ENCODE data around the gene PTPRT. TPM values are rescaled to one million over a fixed set of nuclear protein-coding genes. Genes with fewer than 3 reads are reported as not detected.

PTPRT gene
- total and polyA plus RNA-seq, 2 of the 13 experiments (the other 11 are each of a cell fraction or from before 2014, with no cell fraction given): under 0.01 to 0.09 TPM

DNA sequence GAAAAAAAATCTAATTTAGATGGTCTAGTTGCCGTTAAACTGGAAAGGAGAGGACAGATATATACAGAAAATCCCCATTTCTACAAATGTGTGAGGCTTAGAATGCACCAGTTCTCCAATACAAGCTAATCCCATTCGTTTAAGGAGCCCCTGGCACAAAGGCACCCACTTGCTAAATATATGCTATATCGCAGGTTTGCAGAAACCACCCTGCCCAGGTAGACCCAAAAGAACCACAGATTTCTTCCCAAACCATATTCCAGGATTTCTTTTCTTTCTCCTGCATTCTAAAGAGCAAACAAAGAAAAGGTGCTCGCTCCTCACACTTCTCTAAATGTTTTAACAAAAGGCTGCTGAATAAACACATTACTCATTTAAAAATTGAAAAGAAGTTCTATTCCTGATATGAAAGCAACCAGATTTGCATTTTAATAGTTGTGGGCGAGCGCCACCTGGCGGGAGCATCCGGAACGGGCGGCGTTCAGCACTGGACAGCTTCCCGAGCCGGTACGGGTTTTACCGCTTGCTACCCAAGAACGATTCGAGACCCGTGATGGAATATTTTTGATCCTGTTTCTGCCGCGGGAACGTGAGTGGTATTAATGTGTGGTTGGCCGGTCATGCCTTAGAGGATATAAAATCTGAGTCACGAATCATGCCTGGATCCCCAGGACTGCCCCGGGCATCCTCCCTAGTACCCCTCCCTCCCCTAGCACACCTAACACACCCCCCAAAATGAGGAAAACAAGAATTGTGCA lies 2.1 kb downstream of the PTPRT start (continued):
- TF ChIP-seq SOX6 (IDR thresholded peaks at IDR 0.05): no peak
- no peak for TF ChIP-seq SOX6 (CRISPR knock-in tag; IDR thresholded peaks at IDR 0.05)
- TF ChIP-seq, protein P1, sequence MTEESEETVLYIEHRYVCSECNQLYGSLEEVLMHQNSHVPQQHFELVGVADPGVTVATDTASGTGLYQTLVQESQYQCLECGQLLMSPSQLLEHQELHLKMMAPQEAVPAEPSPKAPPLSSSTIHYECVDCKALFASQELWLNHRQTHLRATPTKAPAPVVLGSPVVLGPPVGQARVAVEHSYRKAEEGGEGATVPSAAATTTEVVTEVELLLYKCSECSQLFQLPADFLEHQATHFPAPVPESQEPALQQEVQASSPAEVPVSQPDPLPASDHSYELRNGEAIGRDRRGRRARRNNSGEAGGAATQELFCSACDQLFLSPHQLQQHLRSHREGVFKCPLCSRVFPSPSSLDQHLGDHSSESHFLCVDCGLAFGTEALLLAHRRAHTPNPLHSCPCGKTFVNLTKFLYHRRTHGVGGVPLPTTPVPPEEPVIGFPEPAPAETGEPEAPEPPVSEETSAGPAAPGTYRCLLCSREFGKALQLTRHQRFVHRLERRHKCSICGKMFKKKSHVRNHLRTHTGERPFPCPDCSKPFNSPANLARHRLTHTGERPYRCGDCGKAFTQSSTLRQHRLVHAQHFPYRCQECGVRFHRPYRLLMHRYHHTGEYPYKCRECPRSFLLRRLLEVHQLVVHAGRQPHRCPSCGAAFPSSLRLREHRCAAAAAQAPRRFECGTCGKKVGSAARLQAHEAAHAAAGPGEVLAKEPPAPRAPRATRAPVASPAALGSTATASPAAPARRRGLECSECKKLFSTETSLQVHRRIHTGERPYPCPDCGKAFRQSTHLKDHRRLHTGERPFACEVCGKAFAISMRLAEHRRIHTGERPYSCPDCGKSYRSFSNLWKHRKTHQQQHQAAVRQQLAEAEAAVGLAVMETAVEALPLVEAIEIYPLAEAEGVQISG (CRISPR knock-in tag; IDR thresholded peaks at IDR 0.05): no peak
- no peak for TF ChIP-seq RBM39 (IDR thresholded peaks at IDR 0.05; ENCODE audit: low read depth, low read length, poor library complexity, severe bottlenecking)
- TF ChIP-seq GATAD2A (CRISPR knock-in tag; IDR thresholded peaks at IDR 0.05): 0 out of 2 replicates have a peak, but pooled peaks have one; percentile 15
- no peak for TF ChIP-seq NONO (IDR thresholded peaks at IDR 0.05)
- TF ChIP-seq NONO (CRISPR knock-in tag; conservative IDR thresholded peaks at IDR 0.05): no peak
- TF ChIP-seq, protein P2, sequence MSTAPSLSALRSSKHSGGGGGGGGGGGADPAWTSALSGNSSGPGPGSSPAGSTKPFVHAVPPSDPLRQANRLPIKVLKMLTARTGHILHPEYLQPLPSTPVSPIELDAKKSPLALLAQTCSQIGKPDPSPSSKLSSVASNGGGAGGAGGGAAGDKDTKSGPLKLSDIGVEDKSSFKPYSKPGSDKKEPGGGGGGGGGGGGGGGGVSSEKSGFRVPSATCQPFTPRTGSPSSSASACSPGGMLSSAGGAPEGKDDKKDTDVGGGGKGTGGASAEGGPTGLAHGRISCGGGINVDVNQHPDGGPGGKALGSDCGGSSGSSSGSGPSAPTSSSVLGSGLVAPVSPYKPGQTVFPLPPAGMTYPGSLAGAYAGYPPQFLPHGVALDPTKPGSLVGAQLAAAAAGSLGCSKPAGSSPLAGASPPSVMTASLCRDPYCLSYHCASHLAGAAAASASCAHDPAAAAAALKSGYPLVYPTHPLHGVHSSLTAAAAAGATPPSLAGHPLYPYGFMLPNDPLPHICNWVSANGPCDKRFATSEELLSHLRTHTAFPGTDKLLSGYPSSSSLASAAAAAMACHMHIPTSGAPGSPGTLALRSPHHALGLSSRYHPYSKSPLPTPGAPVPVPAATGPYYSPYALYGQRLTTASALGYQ (CRISPR knock-in tag; IDR thresholded peaks at IDR 0.05): no peak
- no peak for TF ChIP-seq GPN1 (CRISPR knock-in tag; IDR thresholded peaks at IDR 0.05; ENCODE audit: borderline replicate concordance)
- no peak for TF ChIP-seq ZBTB38 (CRISPR knock-in tag; IDR thresholded peaks at IDR 0.05)
- peak; percentile 88 for TF ChIP-seq RAD21 (CRISPR knock-in tag; IDR thresholded peaks at IDR 0.05)
- 0 out of 2 replicates have a peak, but pooled peaks have one; percentile 20 for TF ChIP-seq ZNF768 (CRISPR knock-in tag; IDR thresholded peaks at IDR 0.05)
- no peak for TF ChIP-seq SP4 (CRISPR knock-in tag; IDR thresholded peaks at IDR 0.05)
- TF ChIP-seq ZNF530 (CRISPR knock-in tag; IDR thresholded peaks at IDR 0.05; ENCODE audit: low read depth): no peak
- TF ChIP-seq REL (CRISPR knock-in tag; conservative IDR thresholded peaks at IDR 0.05): no peak
- no peak for TF ChIP-seq PLRG1 (conservative IDR thresholded peaks at IDR 0.05)
- no peak for TF ChIP-seq SMYD3 (CRISPR knock-in tag; IDR thresholded peaks at IDR 0.05)
- TF ChIP-seq ZZZ3 (CRISPR knock-in tag; IDR thresholded peaks at IDR 0.05; ENCODE audit: borderline replicate concordance): no peak
- TF ChIP-seq, protein P3, sequence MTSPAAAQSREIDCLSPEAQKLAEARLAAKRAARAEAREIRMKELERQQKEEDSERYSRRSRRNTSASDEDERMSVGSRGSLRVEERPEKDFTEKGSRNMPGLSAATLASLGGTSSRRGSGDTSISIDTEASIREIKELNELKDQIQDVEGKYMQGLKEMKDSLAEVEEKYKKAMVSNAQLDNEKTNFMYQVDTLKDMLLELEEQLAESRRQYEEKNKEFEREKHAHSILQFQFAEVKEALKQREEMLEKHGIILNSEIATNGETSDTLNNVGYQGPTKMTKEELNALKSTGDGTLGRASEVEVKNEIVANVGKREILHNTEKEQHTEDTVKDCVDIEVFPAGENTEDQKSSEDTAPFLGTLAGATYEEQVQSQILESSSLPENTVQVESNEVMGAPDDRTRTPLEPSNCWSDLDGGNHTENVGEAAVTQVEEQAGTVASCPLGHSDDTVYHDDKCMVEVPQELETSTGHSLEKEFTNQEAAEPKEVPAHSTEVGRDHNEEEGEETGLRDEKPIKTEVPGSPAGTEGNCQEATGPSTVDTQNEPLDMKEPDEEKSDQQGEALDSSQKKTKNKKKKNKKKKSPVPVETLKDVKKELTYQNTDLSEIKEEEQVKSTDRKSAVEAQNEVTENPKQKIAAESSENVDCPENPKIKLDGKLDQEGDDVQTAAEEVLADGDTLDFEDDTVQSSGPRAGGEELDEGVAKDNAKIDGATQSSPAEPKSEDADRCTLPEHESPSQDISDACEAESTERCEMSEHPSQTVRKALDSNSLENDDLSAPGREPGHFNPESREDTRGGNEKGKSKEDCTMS (CRISPR knock-in tag; conservative IDR thresholded peaks at IDR 0.05): no peak
- TF ChIP-seq NFE2L1 (CRISPR knock-in tag; IDR thresholded peaks at IDR 0.05; ENCODE audit: borderline replicate concordance): no peak
- no peak for TF ChIP-seq NR2C2 (CRISPR knock-in tag; IDR thresholded peaks at IDR 0.05; ENCODE audit: borderline replicate concordance)
- TF ChIP-seq, protein P4, sequence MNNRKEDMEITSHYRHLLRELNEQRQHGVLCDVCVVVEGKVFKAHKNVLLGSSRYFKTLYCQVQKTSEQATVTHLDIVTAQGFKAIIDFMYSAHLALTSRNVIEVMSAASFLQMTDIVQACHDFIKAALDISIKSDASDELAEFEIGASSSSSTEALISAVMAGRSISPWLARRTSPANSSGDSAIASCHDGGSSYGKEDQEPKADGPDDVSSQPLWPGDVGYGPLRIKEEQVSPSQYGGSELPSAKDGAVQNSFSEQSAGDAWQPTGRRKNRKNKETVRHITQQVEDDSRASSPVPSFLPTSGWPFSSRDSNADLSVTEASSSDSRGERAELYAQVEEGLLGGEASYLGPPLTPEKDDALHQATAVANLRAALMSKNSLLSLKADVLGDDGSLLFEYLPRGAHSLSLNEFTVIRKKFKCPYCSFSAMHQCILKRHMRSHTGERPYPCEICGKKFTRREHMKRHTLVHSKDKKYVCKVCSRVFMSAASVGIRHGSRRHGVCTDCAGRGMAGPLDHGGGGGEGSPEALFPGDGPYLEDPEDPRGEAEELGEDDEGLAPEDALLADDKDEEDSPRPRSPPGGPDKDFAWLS (CRISPR knock-in tag; IDR thresholded peaks at IDR 0.05; ENCODE audit: borderline replicate concordance): no peak
